NCI-H2171 treated with DMSO at 0.1 percent for 48 hours (cell line): Measurements from ENCODE around the gene ARAP1.

Experiments
- DNase-seq: peaks from one replicate; lab custom pipeline; 2025; lab: John Stamatoyannopoulos, UW

ARAP1 gene

GRCh38 chr11:72657411-72658100 lies 94.7 kb downstream of the ARAP1 start:
- DNase-seq: no peak

DNA sequence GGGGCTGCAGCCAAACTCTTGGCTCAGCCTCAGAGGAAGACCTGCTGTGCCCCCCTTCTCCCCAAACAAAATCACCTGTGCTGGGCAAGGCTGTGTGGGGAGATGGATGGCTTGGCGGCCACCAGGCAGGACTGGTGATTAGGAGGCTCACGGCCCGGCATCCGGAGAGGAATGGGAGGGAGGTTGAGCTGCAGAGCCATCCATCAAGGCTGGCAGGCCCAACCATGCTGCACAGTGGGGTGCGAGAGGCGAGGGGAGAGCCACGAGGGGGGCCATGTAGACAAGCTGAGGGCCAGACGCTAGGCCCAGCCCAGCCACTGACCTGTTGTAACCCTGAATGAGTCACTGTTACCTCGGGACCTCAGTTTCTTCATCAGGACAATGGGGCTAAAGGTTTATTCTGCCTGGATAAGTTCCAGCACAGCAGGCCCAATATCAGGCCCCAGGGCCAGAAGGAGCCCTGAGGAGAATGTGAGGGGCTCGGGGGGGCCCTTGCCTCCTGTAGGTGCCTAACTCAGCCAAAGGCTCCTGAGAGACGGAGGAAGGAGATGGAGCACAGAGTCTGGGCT lies 96.2 kb downstream of the ARAP1 start:
- DNase-seq: no peak

GRCh38 chr11:72655014-72655413 lies 97.2 kb downstream of the ARAP1 start:
- no peak for DNase-seq

GRCh38 chr11:72653649-72654048 lies 98.6 kb downstream of the ARAP1 start:
- no peak for DNase-seq

DNA sequence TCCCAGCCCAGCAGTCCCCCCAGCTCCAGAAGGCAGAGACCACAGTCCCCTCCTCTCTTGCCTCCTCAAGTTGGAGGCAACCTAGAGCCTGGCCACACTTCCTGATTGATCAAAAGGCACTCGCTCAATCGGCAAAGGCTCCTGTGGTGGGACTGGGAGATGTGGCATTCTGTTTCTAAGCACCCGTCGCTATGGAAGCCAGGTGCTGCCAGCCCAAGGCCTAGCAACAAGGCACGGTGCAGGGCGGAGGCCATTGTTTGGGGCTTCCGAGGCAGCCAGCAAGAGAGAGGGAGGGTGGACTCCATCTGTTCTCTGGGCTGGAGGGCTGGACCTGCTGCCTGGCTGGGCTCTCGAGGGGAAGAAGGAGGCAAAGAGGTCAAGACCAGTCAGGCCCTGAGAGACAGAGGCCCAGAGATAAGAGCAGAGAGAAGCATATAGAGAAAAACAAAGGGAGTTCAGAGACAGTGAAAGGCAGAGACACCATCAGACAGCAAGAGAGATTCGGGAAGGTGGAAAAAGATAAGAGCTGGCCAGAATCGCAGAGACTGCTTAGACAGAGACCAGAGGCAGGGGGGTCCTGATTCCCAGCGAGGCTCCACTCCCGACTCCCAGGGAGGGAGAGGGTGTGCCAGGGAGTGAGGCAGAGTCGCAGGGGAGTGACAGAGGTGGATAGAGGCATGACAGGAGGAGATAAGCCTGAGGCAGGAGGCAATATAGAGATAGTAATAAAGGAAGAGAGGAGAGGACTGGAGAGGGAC lies 99.2 kb downstream of the ARAP1 start:
- peak; percentile 69 for DNase-seq

DNA sequence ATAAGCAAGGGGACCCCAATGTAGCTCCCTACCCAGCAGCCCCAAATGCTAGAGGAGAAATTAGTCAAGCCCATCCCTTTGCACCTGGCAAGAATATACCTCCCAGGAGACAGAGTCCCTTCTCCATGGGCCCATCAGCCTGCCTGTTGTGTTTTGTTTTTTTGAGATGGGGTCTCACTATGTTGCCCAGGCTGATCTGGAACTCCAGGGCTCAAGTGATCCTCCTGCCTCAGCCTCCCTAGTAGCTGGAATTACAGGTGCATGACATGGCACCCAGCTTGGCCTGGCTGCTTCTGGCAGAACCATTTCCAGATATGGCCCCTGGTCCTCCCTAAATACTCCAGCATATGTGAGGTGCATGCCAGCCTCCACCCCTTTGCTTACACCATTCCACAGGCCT lies 100.1 kb downstream of the ARAP1 start:
- no peak for DNase-seq

DNA sequence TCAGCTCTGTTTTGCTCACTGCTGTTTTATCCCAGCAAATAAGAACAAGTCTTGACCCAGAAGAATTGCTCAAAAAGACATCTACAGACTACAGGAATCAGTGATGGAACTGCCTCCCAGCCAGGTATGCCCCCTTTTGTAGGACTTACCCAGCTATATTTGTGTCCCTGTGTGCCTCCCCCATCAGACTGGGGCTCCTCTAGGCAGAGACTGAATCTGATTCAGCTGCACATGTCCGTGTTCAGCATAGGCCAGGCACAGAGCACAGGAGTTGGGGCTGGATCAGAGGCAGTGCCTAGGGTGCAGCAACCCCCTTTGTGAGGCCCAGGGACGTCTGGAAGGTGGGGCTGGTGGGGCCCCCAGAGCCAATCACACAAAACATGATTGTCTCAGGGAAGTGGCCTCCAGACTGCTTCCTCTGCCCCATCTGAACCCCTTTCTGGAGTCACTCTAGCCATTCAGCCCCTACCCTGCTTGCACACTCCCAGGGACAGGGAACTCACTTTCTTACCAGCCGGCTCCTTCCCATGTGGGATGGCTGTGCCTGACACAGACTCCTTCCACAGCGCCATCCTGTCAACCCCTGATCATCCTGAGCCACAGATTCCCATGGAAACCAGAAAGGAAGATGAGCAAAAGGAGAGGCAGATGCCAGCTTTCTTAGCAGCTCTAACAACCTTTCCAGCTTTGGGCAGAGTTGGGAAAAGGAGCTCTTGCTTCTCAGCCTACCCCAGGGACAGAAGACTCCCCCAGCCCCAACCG lies 102.8 kb downstream of the ARAP1 start:
- DNase-seq: no peak

DNA sequence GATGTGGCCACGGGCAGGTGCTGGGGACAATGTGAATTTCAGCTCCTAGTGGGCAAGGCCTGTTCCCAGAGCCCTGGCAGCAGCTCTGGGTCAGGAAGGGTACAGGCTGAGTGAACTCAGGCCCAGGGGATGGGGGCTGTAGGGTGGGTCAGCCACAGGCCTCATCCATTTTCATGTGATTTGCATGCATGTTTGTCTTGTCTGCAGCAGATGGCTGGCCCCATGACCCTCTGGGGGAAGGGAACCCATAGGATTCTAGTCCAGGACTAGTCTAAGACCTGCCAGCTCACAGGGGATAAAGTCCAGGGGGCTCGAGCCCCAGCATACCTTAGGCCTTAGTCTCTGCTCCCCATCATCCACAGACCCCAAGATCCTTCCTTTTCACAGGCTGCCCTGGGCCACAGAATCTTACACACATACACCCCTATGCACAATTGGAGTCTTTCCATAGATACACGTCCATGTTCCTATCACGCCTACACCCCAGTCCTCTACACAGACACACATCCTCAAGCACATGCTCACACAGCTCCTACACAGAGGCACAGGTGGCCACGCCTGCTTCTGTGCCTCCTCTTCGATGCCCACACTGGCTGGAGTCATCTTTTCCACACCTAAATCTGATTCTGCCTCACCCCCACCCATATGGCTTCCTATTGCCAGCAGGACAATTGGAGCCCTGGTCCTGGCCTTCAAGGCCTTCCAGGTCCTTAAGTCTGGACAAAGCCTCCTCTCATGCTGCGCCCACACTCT lies 103.6 kb downstream of the ARAP1 start:
- DNase-seq: no peak

- no peak for DNase-seq
Observed at GRCh38 chr11:72647882-72648281, 104.3 kb downstream of the ARAP1 start.

GRCh38 chr11:72646472-72646871 lies 105.7 kb downstream of the ARAP1 start:
- no peak for DNase-seq

- no peak for DNase-seq
Observed at GRCh38 chr11:72646024-72646423, 106.2 kb downstream of the ARAP1 start.

DNA sequence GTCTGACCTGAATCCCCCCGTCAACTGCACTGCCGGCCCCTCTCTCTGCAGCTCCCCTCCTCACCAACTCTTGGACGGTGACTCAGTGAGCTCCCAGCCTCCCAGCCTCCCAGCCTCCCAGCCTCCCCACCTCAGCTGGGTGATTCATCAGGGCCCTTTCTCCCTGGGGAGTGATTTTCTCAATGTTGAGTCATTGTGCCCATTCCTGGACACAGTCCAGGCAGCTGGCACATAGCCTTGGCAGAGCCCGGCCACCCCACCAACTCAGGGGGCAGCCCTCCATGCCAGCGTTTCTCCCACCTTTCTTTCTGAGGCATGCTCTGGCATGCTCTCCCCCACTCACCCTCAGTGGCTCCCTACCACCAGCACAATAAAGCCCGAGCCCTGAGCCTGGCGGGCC lies 108.7 kb downstream of the ARAP1 start:
- no peak for DNase-seq

DNA sequence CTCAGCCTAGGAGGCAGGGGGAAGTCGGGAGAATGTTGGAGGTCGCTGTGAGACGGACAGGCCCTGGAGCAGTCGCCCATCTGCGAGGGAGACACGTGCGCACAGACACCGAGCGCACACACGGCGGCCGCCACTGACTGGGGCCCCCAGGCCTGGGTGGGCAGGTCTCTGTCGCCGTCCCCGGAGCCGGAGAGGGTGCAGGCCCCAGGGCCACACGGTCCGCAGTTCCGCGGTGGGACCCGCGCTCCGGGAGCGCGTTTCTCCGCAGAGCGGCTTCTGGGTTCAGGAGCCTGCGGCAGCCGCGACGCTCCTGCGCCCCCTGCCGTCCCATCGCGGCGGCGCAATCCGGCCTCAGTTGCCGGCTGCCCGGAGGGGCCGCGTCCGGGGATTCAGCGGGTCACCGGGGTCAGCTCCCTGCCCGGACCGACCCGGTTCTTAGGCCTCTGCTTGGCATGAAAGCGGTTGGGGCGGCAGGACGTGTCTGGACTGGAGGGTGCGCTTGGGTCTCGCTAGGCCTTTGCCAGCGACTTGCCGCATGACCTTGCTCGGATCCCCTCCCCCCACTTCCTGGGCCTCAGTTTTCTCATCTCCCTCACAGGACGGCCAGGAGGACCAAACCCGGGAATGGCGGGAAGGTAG lies 109.2 kb downstream of the ARAP1 start:
- DNase-seq: peak; percentile 68

GRCh38 chr11:72642043-72642883 lies 109.9 kb downstream of the ARAP1 start:
- no peak for DNase-seq

GRCh38 chr11:72641522-72642042 lies 110.6 kb downstream of the ARAP1 start:
- DNase-seq: no peak

GRCh38 chr11:72639502-72640375 lies 112.5 kb downstream of the ARAP1 start:
- DNase-seq: no peak

GRCh38 chr11:72637926-72638325 lies 114.3 kb downstream of the ARAP1 start:
- no peak for DNase-seq

DNA sequence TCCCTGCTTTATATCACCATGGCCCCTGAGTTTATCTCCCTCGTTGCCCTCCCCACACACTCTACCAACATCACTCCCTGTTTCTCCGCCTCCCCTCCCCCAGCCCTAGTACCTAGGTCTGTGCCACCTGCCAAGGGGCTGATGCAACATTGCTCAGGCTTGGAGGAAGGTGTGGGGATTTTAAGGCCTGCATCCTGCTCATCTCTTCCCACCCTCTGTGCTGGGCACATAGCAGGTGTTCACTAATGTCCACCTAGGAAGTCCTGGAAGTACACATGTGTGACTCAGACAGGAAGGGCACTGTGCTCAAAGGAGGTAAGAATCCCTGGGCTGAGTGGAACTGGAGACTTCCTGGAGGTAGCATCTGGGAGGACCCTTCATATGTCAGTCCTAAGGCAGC lies 115.0 kb downstream of the ARAP1 start:
- DNase-seq: peak; percentile 16

DNA sequence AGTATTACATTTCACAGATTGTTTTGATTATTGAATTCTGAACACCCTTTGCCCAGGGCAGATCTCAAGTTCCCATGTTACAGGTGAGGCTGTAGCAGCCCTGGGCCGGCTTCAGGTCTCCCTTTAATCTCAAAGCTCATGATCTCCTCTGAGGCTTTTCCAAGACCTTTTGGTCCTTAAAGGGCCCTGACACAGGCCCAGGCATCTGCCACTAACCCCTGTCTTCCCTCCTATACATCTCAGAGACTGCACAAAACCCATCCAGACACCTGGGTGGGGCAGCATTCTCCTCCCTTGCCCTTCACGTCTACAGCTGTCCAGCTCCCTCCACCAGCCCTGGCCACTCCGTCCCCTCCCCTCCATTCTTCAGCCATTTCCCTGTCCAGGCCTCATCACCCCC lies 115.8 kb downstream of the ARAP1 start:
- no peak for DNase-seq
